ENCODE measurements around the gene CTSH.

CTSH gene

DNA sequence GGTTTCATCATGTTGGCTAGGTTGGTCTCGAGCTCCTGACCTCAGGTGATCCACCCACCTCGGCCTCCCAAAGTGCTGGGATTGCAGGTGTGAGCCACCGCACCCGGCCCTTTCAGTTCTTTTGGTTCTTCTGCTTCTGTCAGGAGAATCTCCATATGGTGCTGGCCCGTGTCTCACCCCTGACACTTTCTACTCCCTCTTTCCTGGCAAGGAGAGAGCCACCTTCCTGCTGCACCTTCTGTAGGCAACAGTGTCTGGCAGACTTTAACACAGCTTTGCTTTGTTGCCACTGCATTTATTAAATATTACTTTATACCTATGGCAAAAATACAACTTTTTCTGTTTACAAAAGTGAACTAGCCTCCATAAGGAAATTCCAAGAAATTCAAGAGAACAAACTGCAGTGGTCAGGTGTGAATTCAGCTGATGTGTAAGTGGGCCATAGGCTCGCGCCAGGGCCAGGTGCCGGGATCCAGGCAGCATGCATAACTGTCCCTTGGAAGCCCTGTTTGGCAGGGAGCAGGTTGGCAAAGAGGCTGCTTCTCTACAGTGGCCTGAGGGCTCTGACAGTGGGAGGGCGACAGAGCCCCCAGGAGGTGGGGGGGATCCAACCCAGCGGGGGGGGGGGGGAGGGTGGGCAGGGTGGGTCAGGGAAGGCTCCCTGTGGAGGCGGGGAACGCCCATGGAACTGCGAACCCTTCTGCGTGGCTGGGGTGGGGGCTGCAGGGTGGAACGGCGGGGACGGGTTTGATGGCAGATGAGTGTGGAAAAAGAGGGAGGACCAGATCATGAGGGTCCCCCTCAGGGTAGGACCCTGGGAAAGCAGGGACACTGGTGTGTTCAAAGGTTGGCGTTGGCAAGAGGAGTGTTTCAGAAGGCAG is 21.1 kb downstream of the CTSH start:
- Histone ChIP-seq H3K27ac (no peak overlapping the region), H3K79me2 (no peaks in the 10 kb centered on the region), H3K9ac (no peak overlapping the region), H3K4me3 (ENCODE audit: low read depth, low read length) (no peak overlapping the region), H3K9me3 (ENCODE audit: control insufficient read depth, low read length) (no peaks in the 10 kb centered on the region), H3K27me3 (ENCODE audit: control insufficient read depth, insufficient read depth, low read length) (no peaks in the 10 kb centered on the region), H3K36me3 (ENCODE audit: control insufficient read depth, insufficient read depth, low read length) (no peaks in the 10 kb centered on the region), H3K4me1 (no peaks in the 10 kb centered on the region), H3K4me2 (ENCODE audit: low read length) (no peak overlapping the region), H2AFZ (no peak overlapping the region)
- TF ChIP-seq, protein P1, sequence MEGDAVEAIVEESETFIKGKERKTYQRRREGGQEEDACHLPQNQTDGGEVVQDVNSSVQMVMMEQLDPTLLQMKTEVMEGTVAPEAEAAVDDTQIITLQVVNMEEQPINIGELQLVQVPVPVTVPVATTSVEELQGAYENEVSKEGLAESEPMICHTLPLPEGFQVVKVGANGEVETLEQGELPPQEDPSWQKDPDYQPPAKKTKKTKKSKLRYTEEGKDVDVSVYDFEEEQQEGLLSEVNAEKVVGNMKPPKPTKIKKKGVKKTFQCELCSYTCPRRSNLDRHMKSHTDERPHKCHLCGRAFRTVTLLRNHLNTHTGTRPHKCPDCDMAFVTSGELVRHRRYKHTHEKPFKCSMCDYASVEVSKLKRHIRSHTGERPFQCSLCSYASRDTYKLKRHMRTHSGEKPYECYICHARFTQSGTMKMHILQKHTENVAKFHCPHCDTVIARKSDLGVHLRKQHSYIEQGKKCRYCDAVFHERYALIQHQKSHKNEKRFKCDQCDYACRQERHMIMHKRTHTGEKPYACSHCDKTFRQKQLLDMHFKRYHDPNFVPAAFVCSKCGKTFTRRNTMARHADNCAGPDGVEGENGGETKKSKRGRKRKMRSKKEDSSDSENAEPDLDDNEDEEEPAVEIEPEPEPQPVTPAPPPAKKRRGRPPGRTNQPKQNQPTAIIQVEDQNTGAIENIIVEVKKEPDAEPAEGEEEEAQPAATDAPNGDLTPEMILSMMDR (IDR thresholded peaks at IDR 0.05): no peak

- Histone ChIP-seq H3K4me1 (no peaks in the 10 kb centered on the region), H3K36me3 (ENCODE audit: control insufficient read depth, insufficient read depth, low read length) (no peaks in the 10 kb centered on the region), H3K9me3 (ENCODE audit: control insufficient read depth, low read length) (no peaks in the 10 kb centered on the region), H3K4me2 (ENCODE audit: low read length) (no peak overlapping the region), H3K9ac (no peak overlapping the region), H3K27me3 (ENCODE audit: control insufficient read depth, insufficient read depth, low read length) (no peaks in the 10 kb centered on the region), H3K79me2 (peaks cover 3% of the 10 kb centered on the region), H2AFZ (no peak overlapping the region), H3K4me3 (ENCODE audit: low read depth, low read length) (no peak overlapping the region), H3K27ac (no peak overlapping the region)
- TF ChIP-seq, protein P1 (IDR thresholded peaks at IDR 0.05): no peak
Measured at GRCh38 chr15:78923015-78923414, 21.8 kb downstream of the CTSH start.

DNA sequence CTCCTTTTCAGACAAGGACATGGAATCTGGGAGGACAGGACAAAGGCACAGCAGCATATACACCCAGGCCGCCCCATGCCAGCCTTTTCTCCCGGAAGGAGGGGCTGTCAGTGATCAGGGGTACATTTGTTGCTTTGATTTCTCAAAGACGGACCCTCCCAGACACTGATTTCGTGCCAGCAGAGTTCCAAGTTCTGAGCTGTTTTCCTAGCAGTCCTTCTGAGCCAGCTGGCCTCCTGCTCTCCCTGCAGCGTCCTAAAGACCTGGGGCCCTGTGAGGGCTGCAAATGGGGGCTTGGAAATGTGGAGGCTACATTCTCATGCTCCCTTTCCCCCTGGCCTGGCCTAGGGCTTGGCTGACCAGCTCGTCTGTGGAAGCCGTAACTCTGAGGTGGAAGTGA is 22.3 kb downstream of the CTSH start:
- Histone ChIP-seq H3K27ac (no peak overlapping the region), H3K4me3 (ENCODE audit: low read depth, low read length) (no peak overlapping the region), H3K79me2 (peaks cover 3% of the 10 kb centered on the region), H3K4me2 (ENCODE audit: low read length) (no peak overlapping the region), H2AFZ (no peak overlapping the region), H3K9me3 (ENCODE audit: control insufficient read depth, low read length) (no peaks in the 10 kb centered on the region), H3K4me1 (no peaks in the 10 kb centered on the region), H3K36me3 (ENCODE audit: control insufficient read depth, insufficient read depth, low read length) (no peaks in the 10 kb centered on the region), H3K9ac (no peak overlapping the region), H3K27me3 (ENCODE audit: control insufficient read depth, insufficient read depth, low read length) (no peaks in the 10 kb centered on the region)
- TF ChIP-seq, protein P1 (IDR thresholded peaks at IDR 0.05): no peak

DNA sequence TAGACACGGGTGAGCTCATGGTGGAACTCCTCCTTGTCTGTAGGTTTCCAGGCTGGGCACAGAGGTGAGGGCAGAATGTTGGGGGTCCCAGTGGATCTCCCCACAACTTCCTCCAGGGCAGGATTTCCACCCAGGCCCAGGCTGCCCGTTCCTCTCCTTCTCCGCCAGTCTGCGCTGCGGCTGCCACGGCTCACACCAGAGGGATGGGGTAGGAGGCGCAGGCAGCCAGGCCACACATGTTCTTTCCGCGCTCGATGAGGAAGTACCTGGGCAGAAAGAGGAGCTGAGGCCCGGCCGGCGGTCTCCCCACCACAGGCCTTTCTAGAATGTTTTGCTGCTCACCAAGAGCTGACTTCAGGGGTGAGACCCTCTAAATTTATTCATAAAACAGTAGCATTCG is 22.9 kb downstream of the CTSH start:
- Histone ChIP-seq H3K9me3 (ENCODE audit: control insufficient read depth, low read length) (no peaks in the 10 kb centered on the region), H3K36me3 (ENCODE audit: control insufficient read depth, insufficient read depth, low read length) (no peaks in the 10 kb centered on the region), H2AFZ (no peak overlapping the region), H3K79me2 (peaks cover 3% of the 10 kb centered on the region), H3K4me1 (no peaks in the 10 kb centered on the region), H3K4me3 (ENCODE audit: low read depth, low read length) (no peak overlapping the region), H3K9ac (no peak overlapping the region), H3K27ac (no peak overlapping the region), H3K27me3 (ENCODE audit: control insufficient read depth, insufficient read depth, low read length) (no peaks in the 10 kb centered on the region), H3K4me2 (ENCODE audit: low read length) (no peak overlapping the region)
- TF ChIP-seq, protein P1 (IDR thresholded peaks at IDR 0.05): no peak

DNA sequence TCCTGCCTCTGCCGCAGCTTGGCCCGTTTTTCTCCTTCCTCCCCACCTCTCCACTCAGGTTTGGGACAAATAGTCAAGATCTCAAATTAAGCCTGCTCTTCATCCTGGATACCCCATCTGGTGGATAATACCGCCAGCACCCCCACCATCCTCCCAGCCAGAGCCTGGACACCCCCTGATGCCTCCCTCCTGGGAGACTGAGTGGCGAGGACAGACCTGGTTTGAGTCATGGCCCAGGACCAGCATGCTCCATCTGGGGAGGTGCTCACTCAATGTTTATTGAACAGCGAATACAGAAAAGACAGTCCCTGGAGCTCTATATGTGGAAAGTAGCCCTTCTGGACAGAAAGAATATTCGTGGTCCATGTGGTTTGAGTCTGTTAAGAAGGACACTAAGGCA is 23.3 kb downstream of the CTSH start:
- Histone ChIP-seq H2AFZ (no peak overlapping the region), H3K4me3 (ENCODE audit: low read depth, low read length) (no peak overlapping the region), H3K27ac (no peak overlapping the region), H3K79me2 (peaks cover 3% of the 10 kb centered on the region), H3K9me3 (ENCODE audit: control insufficient read depth, low read length) (no peaks in the 10 kb centered on the region), H3K36me3 (ENCODE audit: control insufficient read depth, insufficient read depth, low read length) (no peaks in the 10 kb centered on the region), H3K4me1 (no peaks in the 10 kb centered on the region), H3K4me2 (ENCODE audit: low read length) (no peak overlapping the region), H3K27me3 (ENCODE audit: control insufficient read depth, insufficient read depth, low read length) (no peaks in the 10 kb centered on the region), H3K9ac (no peak overlapping the region)
- TF ChIP-seq, protein P1 (IDR thresholded peaks at IDR 0.05): no peak
